Islet of Langerhans (tissue), 1 donor: ENCODE measurements around the gene OR6K3.
"Not testable (repeated sequence)": the region's sequence is repeated elsewhere in the genome, so short reads cannot be mapped to it uniquely, and the experiment has no call there.

Experiments used
- FAIRE-seq: peaks from one replicate; lab custom pipeline; 2011; peaks lifted over from hg19 to GRCh38; lab: Jason Lieb, UNC

OR6K3 gene, protein sequence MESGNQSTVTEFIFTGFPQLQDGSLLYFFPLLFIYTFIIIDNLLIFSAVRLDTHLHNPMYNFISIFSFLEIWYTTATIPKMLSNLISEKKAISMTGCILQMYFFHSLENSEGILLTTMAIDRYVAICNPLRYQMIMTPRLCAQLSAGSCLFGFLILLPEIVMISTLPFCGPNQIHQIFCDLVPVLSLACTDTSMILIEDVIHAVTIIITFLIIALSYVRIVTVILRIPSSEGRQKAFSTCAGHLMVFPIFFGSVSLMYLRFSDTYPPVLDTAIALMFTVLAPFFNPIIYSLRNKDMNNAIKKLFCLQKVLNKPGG

DNA sequence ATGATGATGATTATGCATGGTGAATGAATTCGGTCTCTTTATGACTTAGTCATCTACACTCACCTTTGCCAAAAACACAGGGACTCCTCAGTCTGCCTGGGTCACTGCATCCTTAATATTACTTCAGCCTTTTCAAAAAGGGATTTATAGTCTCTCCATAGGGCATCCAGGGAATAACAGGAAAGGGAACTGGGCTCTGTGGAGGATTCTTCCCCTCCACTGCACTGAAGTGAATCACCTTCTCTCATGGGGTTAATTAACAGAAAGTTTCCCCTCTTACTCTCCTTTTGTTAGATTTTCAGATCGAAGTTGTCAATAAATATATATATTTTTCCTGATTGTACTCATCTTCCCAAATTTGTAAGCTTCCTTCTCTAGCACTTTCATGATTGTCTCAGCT lies at the start of gene OR6K3:
Gene OR6K3 (minus strand): TSS at position 101 of the 400 bp plus-strand sequence. CDS start 2,605 bp downstream, outside the sequence.
- no peak for FAIRE-seq

DNA sequence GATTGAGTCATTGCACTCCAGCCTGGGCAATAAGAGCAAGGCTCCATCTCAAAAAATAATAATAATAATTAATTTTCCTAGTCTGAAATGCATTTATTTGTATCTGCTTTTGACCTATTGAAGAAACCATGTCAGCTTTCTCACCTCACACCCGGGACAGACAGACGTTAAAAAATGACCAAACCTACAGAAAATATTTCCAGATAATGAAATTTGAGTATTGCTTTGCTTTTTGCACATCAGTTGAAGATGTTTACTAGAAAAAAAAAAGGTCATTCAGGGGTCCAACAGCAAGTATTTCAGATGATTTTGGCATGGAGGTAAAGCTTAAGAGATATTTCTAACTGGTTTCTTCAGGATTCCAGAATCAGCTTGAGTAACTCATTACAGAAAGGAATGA lies 33.9 kb upstream of the OR6K3 start, which contains the start of gene OR6K6:
Gene OR6K6 (plus strand): TSS at position 301 of the 400 bp plus-strand sequence. CDS start 168 bp downstream, outside the sequence.
- FAIRE-seq = no peak

DNA sequence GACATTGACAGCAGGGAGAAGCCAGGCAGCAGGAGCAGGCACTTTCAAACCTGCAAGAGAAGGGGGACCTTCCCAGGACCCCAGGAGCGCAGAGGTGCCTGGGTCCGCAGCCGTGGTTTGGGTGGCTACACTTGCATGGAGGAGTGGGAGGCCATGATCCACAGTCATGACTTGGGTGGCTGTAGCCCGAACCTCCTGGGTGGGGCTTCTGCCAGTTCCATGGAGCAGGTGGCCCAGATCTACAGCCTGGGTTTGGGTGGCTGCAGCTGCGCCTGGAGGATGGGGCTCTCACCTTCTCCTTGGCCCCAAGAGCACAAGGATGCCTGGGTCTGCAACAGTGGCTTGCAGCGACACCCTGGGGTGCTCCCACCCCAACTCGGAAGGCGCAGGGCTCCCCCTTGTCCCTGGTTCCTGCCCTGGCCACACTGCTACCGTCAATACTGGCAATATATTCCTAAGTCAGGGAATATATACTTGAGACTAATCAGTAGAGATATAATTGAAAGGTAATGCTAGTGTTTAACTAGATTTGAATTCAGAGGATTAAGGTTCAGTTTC lies 31.7 kb upstream of the OR6K3 start:
- no peak for FAIRE-seq

DNA sequence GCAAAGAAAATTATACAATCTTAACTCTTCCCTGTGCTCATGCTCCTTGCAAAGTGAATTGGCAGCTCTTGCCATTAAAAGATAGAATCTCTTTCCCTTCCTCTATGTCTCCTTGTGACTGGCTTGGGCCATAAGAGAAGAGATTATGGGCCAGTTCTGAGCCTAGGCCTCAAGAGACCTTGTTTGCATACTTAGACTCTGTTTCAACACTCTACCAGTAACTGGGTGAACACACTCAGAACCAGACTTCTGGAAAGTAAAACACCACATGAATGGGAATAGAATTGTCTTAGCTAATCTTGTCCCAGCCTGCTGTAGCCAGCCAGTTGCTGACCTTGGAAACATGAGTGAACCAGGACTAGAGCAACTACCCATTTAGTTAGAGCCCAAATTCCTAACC lies 15.3 kb upstream of the OR6K3 start:
- no peak for FAIRE-seq

DNA sequence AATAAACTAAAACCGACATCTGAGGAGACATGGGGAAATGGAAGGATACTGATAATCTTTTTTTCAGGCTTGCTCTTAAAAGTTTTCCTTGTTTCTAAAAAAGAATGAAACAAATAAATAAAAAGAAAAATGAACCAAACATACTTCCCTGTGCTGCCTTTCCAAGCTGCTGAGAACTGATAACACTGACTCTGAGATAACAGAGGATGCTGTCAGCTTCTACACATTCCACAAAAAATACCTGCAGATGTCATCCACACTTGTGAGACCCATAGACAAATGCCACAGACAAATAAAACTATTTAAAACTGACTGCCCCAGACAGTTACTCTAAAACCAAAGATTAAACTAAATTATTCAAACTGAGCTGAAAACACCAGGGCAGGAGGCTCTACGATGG lies 12.0 kb upstream of the OR6K3 start:
- FAIRE-seq = no peak

DNA sequence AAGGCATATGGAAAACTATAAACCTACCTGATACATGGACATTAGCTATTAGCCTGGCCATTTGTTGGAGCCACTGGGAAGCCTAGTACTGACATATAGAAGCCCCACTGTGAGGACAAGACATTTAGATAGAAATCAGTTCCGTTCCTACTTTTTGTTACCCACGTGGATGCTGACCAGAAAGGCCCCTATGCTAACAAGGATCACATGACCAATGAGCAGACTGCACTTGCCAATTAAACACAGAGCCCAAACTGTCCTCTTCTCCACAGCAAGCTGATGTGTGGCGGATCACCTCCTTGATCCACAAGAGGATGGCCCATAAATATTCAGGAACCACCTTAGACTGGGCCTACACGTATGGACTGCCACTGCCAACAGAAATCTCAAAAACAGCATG lies 11.2 kb upstream of the OR6K3 start:
- no peak for FAIRE-seq

DNA sequence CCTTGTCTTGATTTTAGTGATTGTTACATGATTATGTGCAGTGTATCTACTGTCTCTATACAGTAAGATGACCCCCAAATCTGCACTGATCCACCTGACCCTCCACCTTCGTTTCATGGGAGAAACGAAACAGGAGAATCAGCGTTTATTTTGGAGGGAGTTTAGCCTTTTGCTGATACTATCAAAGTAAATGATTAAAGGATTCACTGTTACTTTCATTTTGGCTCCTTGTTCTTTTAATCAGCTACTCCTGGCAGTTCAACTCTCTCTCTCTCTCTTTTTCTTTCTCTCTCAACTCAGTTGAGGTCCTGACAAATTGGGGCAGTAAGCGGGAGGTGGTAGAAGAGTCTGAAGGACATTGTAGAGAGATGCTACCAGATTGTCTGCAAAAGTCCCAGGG lies 9.9 kb upstream of the OR6K3 start:
- no peak for FAIRE-seq

DNA sequence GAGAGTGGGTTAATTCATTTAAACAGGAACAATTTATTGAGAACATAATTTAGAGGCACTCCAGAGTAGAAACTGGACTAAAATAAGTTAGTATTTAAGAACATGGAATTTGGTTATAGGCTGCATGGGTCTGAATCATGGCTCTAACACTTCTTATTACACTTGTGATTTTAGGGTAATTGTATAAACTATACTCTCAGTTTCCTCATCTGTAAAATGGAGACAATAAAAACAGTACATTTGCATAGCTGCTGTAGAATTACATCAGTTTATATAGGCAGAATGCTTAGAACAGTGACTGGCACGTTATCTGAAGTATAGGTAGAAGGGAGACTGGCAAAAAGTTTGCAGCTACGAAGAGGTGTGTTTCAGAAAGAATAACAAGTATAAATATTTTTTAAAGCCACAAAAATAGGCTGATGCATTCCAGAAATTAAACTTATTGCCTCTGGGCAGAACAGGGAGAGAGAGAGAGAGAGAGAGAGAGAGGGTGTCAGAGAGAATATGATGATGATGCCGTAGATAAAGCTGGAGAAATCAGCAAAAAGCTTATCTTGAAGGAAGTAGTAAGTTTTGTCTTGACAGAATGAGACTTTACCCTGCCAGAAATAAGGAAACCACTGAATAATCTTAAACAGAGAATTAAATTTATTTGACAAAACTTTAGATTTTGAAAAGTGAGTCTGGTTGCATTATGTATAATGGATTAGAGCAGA lies 8.1 kb upstream of the OR6K3 start:
- FAIRE-seq = no peak

DNA sequence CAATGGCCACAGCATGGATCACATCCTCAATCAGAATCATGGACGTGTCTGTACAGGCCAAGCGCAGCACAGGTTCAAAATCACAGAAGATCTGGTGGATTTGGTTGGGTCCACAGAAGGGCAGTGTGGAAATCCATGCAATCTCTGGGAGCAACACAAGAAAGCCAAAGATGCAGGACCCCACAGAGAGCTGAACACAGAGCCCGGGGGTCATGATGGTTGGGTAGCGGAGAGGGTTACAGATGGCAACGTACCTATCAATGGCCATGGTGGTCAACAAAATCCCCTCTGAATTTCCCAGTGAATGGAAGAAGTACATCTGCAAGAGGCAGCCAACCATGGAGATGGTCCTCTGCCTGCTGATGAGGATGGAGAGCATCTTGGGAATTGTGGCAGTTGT lies 3.9 kb upstream of the OR6K3 start:
- FAIRE-seq = no peak

DNA sequence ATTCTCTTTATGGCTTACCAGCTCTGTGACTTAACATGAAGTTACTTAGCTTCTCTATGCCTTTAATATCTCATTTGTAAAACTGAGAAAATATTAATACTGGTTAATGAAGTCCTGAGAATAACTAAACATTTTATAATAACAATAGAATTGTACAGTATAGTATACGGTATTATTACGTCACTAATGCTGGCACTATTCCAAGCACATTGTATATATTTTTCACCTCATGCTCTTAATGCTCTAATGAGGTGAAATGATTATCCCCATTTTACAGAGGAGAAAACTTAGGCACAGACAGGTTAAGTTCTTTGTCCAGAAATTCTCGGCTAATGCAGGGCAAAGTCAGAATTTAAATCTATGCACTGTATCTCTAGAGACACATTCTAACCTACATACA lies 856 bp downstream of the OR6K3 start:
- no peak for FAIRE-seq

DNA sequence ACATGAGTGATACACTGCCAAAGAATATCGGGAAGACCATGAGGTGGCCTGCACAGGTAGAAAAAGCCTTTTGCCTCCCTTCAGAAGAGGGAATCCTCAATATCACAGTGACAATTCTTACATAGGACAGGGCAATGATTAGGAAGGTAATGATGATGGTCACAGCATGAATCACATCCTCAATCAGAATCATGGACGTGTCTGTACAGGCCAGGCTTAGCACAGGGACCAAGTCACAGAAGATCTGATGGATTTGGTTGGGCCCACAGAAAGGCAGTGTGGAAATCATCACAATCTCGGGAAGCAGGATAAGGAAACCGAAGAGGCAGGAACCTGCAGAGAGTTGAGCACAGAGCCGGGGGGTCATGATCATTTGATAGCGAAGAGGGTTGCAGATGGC lies 3.2 kb downstream of the OR6K3 start:
- no peak for FAIRE-seq

DNA sequence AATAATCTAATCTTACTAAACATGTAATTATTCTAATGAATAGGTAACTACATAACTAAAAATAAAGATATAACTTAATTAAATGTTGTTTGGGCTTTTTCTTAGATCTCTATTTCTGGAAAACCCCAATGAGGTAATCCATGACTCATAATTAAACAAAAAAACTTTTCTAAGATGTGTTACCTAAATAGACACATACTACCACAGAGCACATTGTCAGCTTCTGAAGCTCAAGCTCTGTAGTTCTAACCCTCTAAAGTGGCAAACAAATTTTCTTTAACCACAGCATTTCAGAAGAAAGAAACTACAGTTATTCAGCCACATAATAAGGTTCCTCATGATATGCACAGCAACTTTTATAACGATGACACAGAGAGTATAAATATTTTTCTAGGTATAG lies 4.2 kb downstream of the OR6K3 start:
- FAIRE-seq = no peak

DNA sequence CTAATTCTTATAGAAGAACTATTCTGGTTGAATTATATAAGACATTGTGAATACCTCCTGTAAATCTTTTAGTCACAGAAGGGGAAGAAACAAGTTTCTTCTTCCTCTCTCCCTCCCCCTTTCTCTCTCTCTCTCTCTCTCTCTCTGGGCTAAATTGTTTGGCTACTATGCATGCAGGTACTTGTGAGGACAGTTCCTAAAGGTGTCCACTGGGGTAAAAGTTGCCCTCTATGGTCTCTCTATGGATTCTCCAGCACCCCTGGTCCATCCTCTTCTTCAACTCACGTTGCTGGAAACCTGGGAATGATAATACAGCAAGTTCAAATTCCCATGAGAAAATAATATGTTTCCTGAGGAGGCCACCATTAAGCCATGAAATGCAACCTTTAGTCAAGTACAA lies 5.8 kb downstream of the OR6K3 start:
- FAIRE-seq = no peak

DNA sequence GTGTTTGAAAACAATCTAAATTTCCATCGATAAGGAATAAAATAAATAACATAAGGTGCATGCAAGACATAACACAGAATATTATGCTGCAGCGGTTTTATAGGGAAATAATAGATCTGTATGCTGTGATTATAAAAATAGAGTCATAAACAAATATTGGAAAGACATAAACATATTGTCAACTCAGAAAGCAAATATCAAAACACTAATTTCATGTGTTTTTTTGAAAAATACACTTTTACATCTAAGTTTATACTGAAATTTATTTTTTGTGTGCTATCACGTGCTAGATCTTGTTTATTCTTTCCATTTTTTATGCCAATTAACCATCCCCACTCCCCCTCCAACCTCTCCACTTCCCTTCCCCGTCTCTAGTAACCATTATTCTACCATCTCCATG lies 9.4 kb downstream of the OR6K3 start:
- FAIRE-seq = no peak

DNA sequence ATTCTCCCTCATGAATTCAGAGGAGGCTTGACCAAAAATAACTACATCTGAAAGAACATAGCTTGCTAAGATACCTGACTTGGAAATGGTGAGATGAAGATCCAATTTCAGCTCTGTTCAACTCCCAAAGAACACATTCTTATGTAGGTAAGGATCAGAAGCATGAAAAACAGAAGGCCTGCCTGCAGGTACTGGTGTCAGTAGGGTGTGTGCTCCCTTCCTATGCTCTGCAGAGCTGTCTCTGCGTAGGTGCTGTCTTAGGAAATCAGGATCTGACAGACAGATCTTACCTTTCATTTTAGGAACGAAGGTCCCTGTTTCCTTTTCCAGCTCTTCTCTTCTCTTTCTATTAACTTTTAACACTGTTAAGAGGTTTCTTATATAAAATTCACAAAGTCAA lies 14.4 kb downstream of the OR6K3 start:
- FAIRE-seq = no peak

DNA sequence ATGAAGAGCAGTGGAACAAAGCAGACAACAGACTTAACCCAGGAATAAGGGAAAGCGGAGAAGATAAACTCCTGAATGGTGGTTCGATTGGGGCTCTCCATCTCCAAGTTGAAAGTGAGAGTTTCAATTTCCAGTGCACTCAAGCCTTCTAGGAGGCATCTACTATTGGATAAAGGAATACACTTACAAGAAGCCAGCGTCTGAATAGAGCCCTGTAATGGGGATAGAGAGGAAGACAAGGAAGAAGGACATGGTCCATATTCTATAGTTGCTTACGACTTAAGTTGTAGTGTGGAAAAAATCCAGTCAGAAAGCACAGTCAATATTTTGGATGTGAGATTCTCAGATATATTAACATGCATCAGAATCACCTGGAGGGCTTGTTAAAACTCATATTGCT lies 20.0 kb downstream of the OR6K3 start, which contains the start of gene OR6K2:
Gene OR6K2 (minus strand): TSS at position 101 of the 400 bp plus-strand sequence. CDS start 0 bp downstream, at position 101.
- no peak for FAIRE-seq

DNA sequence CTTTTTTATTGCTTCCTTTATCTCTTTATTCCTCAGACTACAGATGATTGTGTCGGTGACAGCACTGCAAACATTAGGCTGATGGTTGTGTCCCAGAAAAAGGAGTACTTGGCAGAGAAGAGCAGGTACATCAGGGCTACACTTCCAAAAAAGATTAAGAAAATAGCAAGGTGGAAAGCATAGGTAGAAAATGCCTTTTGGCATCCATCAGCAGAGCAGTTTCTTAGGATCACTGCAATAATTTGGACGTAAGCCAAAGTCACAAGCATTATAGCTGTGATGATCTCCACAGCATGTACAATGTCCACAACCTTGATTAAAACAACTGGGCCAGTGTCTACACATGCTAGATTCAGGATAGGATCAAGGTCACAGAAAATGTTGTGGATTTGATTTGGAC lies 25.9 kb downstream of the OR6K3 start:
- no peak for FAIRE-seq

DNA sequence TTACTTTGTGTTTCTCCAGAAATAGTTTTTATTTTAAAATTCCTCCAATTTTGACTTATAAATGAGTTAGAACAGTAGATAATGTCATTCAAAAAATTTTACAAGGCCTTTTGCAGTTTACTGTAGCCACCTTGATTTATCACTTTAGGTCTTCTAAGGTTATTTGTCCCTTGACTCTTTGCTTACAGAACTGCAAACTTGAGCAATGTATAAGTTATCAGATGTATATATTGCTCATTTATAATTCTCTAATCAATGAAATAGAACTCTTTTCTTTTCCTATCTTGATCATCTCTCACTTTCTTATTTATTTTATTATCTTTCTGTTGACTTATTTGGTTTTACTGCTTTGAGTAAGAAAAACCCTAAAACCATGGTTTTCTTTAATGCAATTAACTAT lies 28.2 kb downstream of the OR6K3 start:
- FAIRE-seq = no peak

DNA sequence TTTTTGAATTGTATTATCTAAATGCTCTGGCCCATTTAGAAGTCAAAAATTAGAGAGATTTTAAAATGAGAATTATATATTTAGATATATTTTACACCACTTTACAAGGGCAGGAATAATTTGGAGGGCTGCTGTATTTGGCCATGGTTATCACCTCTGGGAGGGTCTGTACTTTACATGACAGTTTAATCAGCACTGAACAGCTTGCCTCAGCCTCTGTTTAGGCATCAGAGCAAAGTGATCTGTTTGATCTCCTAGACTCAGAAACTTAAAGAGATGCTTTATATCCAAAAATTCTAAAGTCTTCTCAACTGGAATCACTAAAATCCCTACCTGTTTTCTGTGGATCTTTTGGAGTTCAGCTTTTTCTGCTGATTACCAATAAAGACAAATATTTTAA lies 28.6 kb downstream of the OR6K3 start:
- no peak for FAIRE-seq

DNA sequence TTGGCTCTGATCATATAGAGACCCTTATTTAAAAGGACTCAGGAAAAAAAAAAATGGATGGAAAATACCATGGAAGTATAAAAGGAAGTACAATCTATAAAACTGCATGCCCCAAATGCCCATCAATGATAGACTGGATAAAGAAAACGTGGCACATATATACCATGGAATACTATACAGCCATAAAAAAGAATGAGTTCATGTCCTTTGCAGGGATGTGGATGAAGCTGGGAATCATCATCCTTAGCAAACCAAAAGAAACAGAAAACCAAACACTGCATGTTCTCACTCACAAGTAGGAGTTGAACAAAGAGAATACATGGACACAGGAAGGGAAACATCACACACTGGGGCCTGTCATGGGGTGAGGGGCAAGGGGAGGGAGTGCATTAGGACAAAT lies 29.4 kb downstream of the OR6K3 start:
- not testable (repeated sequence) for FAIRE-seq

DNA sequence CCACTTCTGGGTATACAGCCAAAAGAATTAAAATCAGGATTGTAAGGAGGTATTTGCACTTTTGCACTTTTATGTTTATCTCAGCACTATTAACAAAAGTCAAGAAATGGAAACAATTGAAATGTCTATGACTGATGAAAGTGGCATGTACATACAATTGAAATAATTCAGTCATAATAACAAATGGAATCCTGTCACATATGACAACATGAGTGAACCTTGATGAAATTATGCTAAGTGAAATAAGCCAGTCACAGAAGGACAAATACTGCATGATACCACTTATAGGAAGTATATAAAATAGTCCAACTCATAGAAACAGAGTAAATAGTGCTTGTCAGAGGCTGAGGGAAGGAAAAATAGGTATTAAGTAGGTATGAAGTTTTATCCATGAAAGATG lies 30.6 kb downstream of the OR6K3 start:
- FAIRE-seq = no peak

DNA sequence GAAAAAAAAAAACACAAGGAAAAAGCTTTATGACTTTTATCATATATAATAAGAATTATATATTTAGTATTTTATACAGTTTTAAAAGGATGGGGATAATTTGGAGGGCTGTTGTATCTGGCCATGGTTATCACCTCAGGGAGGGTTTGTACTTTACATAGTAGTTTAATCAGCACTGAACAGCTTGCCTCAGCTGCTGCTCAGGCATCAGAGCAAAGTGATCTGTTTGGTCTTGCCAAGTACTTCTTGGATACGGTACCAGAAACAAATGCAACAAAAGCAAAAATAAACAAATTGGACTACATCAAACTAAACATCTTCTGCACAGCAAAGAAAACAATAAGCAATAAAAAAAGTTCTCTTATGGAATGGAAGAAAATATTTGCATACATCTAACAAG lies 31.4 kb downstream of the OR6K3 start:
- no peak for FAIRE-seq

DNA sequence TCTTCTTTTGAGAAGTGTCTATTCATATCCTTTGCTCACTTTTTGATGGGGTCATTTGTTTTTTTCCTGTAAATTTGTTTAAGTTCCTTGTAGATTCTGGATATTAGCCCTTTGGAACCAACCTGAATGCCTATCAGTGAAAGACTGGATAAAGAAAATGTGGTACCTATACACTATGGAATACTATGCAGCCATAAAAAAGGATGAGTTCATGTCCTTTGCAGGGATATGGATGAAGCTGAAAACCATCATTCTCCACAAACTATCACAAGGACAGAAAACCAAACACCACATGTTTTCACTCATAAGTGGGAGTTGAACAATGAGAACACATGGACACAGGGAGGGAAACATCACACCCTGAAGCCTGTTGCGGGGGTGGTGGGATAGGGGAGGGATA lies 32.2 kb downstream of the OR6K3 start:
- not testable (repeated sequence) for FAIRE-seq

DNA sequence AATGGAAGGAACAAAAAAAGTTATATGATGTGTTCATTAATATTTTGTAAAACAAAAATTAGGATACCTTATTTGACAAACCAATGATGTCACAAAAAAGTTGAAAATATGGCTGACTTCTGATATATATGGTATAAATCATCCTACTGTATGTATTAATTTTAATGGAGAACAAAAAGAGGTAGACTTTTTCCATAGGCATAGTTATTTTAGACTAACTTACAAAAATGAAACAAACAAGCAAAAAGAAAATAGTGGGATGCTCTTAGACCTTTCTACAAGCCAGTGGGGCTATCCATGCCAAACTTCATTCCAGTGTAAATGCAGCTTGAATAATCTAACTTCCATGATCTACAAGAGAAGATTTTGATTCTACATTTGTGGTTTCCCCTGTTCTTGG lies 33.5 kb downstream of the OR6K3 start:
- no peak for FAIRE-seq
